GM19193 (cell line): ENCODE results near the gene FNIP2.

Source experiments
- POLR2A ChIP-seq: IDR thresholded peaks from 4 replicates; pipeline ENCODE4 v1.6.1; 2011; ENCODE audit not compliant: insufficient read depth, insufficient read length; ENCODE audit errors: extremely low read depth

The FNIP2 gene

DNA sequence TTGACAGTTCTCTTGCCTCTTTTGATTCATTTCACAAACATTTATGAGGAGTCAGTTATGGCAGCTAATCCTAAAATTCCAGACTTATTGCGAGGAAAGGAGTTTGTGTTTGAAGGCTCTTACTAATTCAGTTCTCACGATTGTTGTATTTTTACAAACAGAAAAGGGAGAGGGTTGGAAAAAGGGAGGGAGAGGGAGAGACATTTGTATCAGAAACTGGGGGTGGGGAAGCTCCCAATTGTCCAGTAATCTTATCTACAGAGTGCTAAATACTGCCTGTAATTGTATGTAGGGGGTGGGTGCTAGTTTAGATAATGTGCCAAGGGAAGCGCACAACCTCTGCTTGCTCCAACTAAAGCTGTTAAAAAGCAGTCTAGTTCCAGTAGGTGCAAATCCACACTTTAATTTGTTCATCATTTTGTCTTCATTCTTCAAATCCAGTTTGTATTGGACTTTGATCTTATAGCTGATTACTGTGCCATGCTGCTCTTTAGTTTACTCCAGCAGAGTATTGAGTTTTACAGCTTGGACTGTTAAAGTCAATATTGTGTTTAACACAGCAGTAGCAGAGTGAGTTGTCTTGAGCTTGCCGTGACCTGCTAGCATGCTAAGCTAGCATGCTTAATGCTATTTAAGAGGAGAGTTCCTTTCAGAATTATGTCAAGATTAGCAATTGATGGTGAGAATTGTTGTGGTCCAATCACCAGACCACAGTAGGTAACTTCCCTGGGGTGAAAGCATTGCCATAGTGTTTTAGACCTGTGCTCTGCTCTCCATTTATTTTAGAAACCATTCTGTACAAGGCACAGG, 13.9 kb downstream of the FNIP2 start:
- TF ChIP-seq POLR2A: no peak

DNA sequence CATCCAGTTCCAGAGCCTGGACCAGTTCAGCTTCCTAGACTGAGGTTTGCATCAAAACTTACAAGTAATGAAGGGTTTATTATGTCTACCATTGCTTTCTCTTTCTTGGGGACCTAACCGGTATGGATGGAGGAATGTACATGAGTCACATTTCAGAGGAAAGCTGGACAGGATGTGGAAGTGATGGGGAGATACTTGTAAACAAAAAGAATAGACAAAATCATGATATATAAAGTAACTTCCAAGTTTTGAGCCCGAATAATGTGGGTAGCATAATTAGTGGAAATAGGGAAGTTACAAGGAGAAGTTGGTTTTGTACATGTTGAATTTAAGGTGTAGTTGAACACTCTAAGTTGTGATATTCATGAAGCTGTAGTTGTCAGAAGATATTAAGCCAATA, 15.0 kb downstream of the FNIP2 start:
- TF ChIP-seq POLR2A: no peak

DNA sequence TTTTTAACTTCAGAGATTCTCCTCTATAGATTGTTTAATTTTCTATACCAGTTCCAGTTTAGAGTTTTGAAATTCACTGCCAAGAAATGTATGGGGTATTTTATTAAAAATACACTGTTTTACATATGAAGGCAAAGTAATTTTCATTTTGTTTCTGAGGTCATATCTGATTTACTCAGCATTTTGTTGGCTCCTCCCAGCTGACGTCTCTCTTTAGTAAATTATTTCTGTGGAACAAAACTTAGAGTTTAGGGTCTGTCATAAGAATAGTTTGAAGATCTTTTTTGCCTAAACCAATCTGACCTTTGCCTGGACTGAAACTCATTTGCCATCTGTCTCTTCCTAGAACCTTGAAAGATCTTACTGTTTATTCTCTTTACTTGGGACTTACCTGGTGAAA, 16.9 kb downstream of the FNIP2 start:
- no peak for TF ChIP-seq POLR2A

DNA sequence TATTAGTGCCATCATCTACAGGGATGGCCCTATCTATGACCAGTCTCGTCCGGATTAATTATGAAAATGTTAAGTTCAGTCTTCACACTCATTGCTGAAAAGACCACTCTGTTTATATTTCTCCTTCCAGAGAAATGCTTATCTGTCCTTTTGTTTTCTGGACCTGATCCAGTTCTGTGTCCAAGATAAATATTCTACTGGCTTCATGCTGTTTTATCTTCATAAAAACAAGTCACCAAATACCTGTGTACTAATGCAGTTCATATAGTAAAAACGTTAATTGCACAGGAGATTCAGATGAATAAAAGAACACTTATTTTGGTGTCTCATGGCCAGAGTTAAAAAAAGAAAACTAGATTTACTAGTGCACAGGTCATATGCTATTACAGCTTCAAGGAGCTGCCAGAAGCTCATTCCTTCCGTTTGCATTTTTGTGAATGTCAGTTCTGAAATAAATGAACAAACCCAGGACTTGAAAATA, 17.3 kb downstream of the FNIP2 start:
- no peak for TF ChIP-seq POLR2A

DNA sequence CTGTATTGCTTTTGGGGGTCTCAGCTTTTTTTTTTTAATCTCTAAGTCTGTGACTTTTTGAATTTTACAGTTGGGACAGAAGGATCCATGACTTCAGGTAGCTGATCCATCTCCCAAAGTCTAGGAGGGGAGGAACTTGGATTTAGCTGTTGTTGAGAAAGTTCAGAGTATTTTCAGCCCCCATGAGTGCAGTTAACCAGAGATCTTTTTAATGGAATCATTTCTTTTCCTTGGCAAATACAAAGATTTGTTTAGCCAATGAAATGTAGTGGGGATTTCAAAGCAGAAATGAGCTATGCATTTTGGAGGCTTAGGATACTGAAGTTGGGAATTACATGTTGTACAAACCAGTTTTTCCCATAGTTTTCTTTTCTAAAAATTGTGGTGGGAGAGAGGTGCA, 18.1 kb downstream of the FNIP2 start:
- no peak for TF ChIP-seq POLR2A

DNA sequence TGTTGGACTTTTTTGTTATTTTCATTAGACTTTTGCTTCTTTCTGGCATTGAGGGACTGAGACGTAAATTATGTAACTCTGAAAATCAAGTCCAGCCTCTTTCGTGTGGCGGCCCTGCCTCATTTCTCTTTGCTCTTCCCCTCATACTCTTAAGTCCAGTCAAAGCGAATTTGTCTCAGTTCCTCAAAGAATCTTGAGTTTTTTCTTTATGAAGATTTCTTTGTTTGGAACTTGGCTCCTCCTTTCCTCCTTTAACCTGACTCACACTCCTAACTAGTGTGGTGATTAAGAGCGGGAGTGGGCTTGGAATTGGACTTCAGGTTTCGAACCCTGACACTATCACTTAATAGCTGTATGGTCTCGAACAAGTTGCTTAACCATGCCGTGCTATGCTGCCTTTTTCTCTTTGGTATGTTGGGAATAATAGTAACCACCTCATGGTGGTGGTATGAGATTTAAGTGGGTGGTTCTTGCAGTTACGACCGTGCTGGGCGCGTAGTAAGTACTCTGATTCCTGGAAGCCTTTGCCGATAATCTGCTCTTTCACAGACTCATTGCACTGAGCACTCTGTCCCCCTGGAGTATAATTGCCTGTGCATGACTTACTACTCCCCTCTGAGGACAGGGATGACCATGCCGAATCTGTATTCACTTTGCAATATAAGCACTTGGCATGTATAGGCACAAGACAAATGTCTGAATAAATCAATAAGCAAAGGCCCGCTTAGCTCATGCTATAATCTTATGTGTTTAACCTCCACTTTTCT, 19.1 kb downstream of the FNIP2 start:
- TF ChIP-seq POLR2A: no peak

DNA sequence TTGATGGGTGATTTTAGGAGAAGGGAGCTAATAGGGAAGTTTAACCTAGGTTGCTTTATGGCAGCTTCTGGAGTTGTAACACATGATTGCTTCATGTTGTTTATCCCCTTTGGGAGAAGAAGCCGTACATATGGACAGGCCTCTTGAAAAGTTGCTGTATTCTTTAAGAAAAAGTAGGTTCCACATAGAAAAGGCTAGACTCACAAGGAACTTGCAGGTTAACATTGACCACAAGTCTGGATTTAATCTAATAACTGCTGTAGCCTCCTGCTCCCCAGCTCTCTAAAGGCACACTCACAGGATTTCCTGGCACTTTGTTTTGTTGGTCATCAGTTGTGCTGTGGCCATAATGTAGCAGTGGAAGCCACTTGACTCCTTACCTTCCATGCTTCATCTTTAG, 19.7 kb downstream of the FNIP2 start:
- TF ChIP-seq POLR2A: no peak

DNA sequence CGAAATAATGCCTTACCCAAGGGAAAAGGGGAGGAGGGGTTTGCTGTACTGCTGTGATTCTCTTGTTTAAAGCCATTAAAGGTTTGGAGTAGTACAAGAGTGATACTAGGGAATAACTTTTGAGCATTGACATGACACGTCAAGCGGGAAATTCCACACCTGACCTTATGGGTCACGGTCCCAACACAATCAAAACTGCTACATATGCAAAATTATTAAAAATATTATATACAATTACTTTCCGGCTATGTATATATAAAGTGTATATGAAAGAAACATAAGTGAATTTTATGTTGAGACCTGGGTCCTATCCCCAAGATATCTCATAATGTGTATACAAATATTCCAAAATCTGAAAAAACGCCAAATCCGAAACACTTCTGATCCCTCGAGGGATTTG, 21.0 kb downstream of the FNIP2 start:
- TF ChIP-seq POLR2A: no peak

DNA sequence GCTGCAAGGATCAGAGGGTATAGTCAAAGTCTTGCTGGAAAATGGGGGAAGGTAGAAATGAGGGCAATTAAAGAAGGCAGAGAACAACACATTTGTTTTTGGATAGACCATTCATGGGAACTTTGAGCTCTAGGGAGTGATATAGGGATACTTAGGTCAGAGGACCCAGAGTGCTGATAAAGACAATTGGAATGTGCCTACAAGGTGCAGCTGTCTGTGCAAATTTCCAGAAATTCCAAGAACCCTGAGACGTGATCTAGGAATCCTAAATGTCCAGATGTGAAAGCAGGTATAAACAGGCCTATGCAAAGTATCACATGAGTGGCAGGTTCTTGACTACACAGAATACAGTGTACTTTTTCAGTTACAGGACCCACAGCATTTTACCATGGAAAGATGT, 24.2 kb downstream of the FNIP2 start:
- TF ChIP-seq POLR2A: no peak

DNA sequence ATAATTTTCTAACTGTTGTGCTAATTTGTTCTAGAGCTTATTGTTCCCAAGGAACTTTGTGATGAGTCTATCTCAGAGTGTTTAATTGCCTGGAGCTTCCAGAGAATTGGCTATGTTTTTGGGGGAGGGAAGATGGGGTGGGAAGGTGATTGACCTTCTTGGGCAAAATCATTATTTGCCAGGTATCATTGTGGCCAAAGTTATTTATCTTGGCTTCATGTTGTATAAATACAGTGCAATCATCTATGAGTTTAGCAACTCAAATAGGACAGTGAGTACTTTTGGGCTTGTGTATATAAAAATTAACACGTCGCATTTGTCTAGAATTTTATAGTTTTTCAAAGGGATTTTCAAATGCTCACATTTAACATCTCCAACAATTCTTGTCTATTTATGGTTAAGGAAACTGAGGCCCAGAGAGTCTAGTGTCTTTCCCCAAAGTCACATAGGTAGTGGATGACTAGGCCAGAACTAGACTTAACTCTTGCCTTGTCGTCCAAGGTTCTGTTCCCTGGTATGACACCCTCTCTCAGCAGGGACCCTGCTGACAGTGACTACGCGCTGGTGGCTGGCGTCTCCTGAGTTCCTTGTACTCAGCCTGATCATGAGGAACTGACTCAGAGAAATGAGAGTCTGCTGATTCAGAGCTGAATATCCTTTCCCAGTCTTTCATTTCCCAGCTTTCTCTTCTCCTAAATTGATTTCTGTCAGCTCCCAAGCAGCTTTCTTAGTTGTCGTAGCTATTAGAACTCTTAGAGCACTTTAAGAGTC, 27.7 kb downstream of the FNIP2 start:
- no peak for TF ChIP-seq POLR2A

DNA sequence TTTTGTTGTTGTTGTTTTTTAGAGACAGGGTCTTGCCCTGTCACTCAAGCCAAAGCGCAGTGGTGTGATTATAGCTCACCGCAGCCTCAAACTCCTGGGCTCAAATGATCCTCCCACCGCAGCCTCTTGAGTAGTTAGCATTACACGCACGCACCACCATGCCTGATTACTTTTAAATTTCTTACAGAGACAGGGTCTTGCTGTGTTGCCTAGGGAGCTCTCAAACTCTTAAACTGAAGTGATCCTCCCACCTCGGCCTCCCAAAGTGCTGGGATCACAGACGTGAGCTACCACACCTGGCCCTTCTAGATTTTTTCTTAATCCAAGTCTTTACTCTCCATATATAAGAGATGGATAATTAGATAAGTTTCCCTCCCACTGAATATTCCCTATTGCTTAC, 29.2 kb downstream of the FNIP2 start:
- TF ChIP-seq POLR2A: no peak

DNA sequence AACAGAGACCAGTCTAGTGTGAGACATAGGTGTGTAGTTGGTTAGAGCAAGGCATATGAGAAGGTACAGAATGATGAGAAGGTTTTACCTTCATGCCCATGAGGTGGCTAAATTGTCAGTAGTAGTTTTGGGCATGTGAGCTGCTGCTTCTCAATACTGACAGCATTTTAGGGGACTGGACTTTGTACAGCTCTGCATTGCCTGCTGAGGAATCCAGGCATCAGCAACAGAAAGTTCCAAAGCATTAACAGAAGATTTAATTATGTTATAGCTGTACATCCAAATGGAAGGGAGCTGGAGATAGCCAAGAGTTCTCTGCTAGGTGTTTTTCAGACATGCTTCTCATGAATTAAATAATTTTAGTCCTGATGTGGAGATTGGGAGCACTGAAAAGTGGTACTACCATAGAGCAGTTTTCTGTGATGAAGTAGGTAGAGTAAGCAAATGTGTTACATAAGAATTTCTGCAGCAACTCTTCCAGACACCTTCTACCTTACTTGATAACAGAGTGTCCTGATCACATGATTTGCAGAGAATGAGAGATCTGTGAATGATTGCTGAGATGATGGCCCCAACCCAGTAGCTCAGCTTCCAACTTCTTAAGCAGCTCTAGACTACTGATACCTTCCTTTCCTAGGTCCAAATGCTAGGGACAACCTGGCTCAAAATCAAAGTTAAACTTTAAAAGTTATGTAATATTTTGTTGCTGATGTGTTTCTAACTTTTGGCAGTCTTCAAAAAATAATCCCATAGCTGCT, 30.4 kb downstream of the FNIP2 start:
- TF ChIP-seq POLR2A: no peak

DNA sequence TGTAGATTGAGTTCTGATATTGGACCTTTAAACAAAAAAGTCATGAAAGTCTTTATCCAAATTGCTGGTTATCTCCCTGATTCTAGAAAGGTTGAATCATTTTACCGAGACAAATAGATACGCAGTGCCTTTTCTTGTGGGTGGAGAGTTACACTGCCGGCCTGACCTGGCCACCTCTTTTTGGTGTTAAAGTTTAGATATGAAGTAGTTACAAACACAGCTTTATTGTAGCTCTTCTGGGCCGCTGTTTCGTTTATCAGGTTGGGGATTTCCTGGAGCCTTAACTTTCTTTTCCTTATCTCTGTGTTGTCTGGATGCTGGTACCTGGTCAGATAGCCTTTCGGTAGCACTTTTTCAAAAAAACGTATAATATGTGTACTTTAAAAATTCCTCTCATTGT, 31.0 kb downstream of the FNIP2 start:
- TF ChIP-seq POLR2A: no peak

DNA sequence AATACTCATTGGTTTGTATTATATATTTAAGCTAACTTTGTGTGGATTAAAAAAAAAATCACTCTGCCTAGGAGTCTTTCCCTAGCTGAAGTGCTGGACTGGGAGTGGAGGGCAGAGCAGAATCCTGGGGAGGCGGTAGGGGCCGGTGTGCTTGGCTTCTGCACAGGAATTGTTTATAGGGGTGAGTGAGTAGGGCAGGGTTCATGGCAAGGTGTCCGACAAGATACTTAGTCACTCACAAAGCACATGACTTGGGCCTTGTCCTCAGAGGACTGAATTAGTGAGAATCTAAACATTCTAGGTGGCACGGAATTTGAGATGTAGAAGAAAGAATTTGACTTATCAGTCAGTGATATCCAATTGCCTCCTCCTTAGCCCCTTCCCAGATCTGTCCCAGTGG, 32.2 kb downstream of the FNIP2 start:
- no peak for TF ChIP-seq POLR2A

DNA sequence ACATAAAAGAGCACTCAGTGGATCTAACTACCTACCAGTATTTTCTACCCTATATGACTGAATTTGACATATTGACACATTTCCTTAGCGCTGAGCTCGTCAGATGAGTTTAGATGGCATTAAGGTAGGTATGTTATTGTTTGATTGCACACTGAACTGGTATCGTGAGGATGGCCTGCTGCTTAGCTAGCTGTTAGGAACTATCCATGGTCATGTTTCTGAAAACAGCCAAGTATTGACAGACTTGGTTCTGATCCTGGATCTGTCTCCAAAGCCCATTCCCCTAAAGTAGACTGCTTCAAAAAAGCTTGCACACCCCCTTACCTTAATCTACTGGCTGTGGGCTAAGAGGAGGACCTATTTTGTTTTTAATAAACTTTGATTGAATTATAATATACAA, 32.9 kb downstream of the FNIP2 start:
- TF ChIP-seq POLR2A: no peak
